ENCODE results near the gene TM9SF2.
"Not testable (repeated sequence)": the region's sequence is repeated elsewhere in the genome, so short reads cannot be mapped to it uniquely, and the experiment has no call there.

Gene TM9SF2

DNA sequence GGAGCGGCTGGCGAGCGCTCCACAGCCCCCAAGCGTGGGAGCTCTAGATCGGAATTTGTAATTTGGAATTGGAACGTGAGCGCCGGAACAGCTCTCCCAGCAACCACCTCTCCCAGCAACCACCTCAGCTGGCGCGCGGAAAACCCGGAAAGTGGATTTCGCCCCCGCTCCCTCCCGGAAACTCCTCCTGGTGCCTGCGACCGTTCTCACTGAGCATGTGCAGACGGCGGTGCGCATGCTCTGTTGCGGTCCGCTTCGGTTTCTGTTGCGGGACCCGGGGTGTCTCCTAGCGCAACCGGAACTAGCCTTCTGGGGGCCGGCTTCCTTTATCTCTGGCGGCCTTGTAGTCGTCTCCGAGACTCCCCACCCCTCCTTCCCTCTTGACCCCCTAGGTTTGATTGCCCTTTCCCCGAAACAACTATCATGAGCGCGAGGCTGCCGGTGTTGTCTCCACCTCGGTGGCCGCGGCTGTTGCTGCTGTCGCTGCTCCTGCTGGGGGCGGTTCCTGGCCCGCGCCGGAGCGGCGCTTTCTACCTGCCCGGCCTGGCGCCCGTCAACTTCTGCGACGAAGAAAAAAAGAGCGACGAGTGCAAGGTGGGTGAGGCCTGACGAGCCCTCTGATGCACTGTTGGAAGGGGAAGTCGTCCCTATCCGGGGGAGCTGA, at the start of gene TM9SF2:
TSS of gene TM9SF2 (plus strand) at position 289 of the 664 bp plus-strand sequence. CDS start at position 424, 135 bp downstream.
- peak; percentile 97 to 98 for DNase-seq

GRCh38 chr13:99454518-99455183, 46.6 kb upstream of the TM9SF2 start:
- DNase-seq: no peak

GRCh38 chr13:99459099-99459850, 42.0 kb upstream of the TM9SF2 start:
- DNase-seq: no peak

DNA sequence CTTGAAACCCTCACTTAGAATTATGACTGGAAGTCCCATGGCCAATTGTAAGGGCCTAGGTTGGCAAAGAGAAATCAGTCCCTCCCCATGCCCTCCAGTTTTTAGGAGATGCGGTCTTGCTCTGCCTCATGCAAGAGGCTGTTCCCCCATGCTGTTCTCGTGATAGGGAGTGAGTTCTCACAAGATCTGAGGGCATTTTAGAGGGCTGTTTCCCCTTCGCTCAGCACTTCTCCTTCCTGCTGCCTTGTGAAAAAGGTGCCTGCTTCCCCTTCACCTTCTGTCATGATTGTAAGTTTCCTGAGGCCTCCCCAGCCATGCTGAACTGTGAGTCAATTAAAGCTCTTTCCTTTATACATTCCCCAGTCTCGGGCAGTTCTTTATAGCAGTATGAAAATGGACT, 40.5 kb upstream of the TM9SF2 start:
- DNase-seq: peak in 1 of 2 donors; percentile 20

GRCh38 chr13:99463646-99464397, 37.5 kb upstream of the TM9SF2 start:
- DNase-seq: no peak

GRCh38 chr13:99464441-99464949, 36.8 kb upstream of the TM9SF2 start:
- DNase-seq: peak in 1 of 2 donors; percentile 25

DNA sequence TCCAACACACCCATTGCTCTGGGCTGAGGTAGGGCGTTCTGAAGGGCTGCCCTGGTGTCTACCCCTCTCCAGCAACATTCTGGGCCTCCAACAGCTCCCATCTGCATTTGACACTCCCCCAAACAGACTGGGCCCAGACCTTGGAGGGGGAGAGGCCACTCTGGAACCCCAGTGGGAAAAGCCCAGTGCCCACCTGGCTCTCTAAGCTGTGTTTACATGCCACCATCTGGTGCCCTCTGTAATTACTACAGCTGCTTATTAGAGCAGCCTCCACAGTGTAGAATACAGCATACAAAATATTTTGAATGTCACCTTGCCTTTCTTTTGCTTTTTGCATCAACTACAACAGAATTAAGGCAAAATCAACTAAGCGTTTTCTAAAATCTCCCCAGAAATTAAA, 35.8 kb upstream of the TM9SF2 start:
- DNase-seq: no peak

- no peak for DNase-seq
Measured at GRCh38 chr13:99467764-99468163, 33.5 kb upstream of the TM9SF2 start.

GRCh38 chr13:99469041-99469440, 32.2 kb upstream of the TM9SF2 start:
- DNase-seq: no peak

GRCh38 chr13:99470027-99470426, 31.2 kb upstream of the TM9SF2 start:
- no peak for DNase-seq

GRCh38 chr13:99471221-99472121, 29.8 kb upstream of the TM9SF2 start:
- no peak for DNase-seq

- DNase-seq: no peak
Measured at GRCh38 chr13:99472122-99472440, 29.2 kb upstream of the TM9SF2 start.

DNA sequence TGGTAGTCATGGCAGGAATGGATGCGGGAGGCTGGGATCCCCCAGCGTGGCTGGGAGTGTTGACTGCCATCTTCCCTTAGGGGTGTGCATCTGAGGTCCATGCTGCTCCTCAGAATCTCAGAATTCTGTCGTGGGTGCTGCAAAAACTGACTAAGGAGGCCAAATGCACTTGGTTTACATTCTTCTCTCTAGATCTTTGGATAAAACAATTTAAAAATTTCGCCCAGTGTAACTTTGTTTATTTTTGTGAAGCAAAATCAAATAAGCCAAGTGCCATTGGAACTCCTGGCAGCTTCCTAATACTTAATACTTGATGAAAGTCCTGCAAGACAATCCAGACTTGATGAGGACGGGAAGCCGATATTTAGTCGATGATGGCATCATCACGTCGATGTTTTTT, 27.8 kb upstream of the TM9SF2 start:
- DNase-seq: no peak

GRCh38 chr13:99476648-99477047, 24.6 kb upstream of the TM9SF2 start:
- no peak for DNase-seq

GRCh38 chr13:99477493-99477892, 23.8 kb upstream of the TM9SF2 start:
- DNase-seq: no peak

DNA sequence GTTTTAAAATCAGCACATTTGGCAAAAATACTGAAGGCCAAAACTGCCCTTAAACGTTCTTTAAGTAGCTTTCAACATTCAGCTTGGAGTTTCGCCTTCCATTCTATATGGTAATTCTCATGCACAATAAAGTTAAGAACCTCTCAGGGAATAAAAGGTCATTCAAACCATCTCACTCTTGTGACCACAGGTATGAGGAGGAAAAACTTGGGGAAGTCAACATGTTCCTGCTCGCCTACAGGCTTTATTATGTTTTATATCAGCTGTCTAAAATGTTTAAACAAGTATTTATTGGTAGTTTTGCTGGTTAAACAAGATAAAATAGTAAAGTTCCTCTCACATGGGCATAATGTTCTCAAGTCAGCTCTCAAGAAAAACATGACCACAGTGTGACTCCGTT, 19.9 kb upstream of the TM9SF2 start:
- no peak for DNase-seq

GRCh38 chr13:99484473-99484872, 16.8 kb upstream of the TM9SF2 start:
- DNase-seq: peak; percentile 21 to 29

DNA sequence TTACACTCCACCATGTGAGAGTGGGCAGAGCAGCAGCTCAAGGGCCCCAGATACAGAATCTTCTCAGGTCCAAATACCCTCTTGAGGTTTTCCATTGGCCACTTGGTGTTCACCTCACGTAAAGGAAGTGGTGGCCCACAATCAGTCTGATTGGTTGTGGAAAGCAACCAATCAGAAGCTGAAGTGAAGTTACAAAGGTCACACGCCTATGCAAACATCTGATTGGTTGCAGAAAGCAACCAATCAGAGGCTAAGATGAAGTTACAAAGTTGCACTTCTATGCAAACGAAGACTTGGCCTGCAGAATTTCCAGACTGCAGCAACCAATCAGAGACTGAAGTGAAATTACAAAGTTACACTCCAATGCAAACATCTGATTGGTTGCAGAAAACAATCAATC, 14.3 kb upstream of the TM9SF2 start:
- no peak for DNase-seq

DNA sequence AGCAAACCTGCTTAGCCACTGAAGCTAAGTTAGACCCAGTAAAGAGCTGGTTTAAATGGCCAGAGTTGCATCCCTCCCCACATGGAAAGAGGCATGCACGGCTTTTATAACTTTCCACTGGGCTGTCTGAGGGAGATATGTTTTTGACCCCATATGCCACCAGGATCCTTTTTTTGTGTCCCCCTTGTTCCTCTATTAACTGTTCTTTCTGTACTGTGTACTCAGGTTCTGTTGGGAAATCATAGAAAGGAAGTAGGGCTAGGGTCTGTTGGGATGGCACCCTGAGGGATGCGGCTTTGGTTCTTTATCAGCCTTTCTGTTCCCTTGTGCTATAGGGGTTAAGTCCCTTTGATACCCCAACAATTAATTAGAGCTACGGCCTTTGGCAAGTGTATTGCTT, 12.2 kb upstream of the TM9SF2 start:
- DNase-seq: no peak

DNA sequence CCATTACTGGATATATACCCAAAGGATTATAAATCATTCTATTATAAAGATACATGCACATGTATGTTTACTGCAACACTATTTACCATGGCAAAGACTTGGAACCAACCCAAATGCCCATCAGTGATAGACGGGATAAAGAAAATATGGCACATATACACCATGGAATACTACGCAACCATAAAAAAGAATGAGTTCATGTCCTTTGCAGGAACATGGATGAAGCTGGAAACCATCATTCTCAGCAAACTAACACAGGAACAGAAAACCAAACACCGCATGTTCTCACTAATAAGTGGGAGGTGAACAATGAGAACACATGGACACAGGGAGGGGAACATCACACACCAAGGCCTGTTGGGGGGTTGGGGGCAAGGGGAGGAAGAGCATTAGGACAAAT, 9.5 kb upstream of the TM9SF2 start:
- DNase-seq: not testable (repeated sequence)

DNA sequence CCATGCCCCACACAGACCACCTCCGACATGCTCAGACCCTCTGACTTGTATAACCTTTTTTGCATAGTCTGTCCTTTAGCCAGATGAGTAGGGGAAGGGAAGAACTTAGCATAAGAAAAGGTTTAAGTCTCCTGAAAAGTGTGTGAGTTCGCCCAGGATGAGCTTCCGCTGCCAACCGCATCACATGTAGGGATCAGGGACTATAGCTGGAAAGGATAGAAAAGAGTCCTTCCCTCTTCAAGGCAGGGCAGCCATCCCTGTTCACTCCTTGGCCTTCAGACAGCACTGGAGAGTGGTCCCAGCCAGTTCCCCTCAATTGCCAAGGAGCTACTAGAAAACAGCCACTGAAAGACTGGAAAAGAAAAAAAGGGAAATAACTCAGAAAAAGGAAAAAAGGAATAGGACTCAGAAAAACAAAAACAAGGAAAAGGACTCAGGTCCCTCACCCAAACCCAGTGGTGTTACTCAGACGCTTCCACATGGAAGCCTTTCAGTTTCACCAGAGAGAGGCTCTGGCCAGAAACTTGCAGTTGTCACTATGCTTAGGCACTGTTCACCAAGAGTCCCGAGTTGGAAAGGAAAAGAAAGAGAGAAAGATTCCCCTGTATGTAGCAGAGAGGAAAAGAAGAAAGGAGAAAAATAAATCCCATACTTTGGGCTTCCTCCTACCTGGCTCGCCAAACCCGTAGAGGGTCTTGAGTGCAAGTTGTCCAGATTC, 5.6 kb upstream of the TM9SF2 start:
- no peak for DNase-seq
